ENCODE measurements around the gene ALOX5AP. TPM values are rescaled to one million over a fixed set of nuclear protein-coding genes. Genes with fewer than 3 reads are reported as not detected.

The ALOX5AP gene
- total RNA-seq, 1 experiment from 2014 or later = 1.1 TPM

GRCh38 chr13:30773561-30773960, 38.2 kb downstream of the ALOX5AP start:
- Mint-ChIP-seq H3K27ac (ENCODE audit: unreplicated experiment) (no peak overlapping the region), H3K4me1 (ENCODE audit: low read depth, unreplicated experiment) (no peaks in the 10 kb centered on the region), H3K27me3 (ENCODE audit: insufficient read depth, unreplicated experiment) (no peaks in the 10 kb centered on the region), H3K4me3 (ENCODE audit: unreplicated experiment) (no peak overlapping the region), H3K36me3 (ENCODE audit: insufficient read depth, unreplicated experiment) (no peaks in the 10 kb centered on the region), H3K9me3 (ENCODE audit: unreplicated experiment) (no peaks in the 10 kb centered on the region)
- Histone ChIP-seq H3K4me1 (no peaks in the 10 kb centered on the region), H3K36me3 (ENCODE audit: control insufficient read depth, insufficient read depth, low read length) (no peaks in the 10 kb centered on the region), H3K9me3 (no peaks in the 10 kb centered on the region), H3K27me3 (replicated peaks; ENCODE audit: control insufficient read depth, insufficient read depth, low read length) (no peaks in the 10 kb centered on the region), H3K4me3 (ENCODE audit: low read depth, low read length) (no peak overlapping the region)
- ChIA-PET CTCF (no interaction called here), POLR2A (no interaction called here)
- TF ChIP-seq CTCF (IDR thresholded peaks at IDR 0.05; ENCODE audit: insufficient read depth in 1 of 2, low read depth in 1 of 2, low read length in 1 of 2, severe bottlenecking in 1 of 2, unreplicated experiment in 1 of 2) = no peak
- no TSS peak for BruUV-seq (replicated peaks)
- no peak for DNase-seq
- intact Hi-C loops (cut with micrococcal nuclease; ENCODE audit: unreplicated experiment) = no loop called here

- H3K4me3 Mint-ChIP-seq (ENCODE audit: unreplicated experiment) = no peak overlapping the region
- intact Hi-C loops (cut with micrococcal nuclease; ENCODE audit: unreplicated experiment) = no loop called here
- TF ChIP-seq CTCF (IDR thresholded peaks at IDR 0.05; ENCODE audit: insufficient read depth in 1 of 2, low read depth in 1 of 2, low read length in 1 of 2, severe bottlenecking in 1 of 2, unreplicated experiment in 1 of 2) = no peak
- H3K36me3 Mint-ChIP-seq (ENCODE audit: insufficient read depth, unreplicated experiment) = no peaks in the 10 kb centered on the region
- ChIA-PET CTCF (interaction anchor here (0.5 kb wide), 1 partner anchor 99 kb away, joined by 5 read pairs; no protein-coding TSS in a partner anchor), POLR2A (no interaction called here)
- no peak for DNase-seq
- no peak overlapping the region for H3K27ac Mint-ChIP-seq (ENCODE audit: unreplicated experiment)
- H3K9me3 Mint-ChIP-seq (ENCODE audit: unreplicated experiment) = no peaks in the 10 kb centered on the region
- Histone ChIP-seq H3K4me3 (ENCODE audit: low read depth, low read length) (no peak overlapping the region), H3K9me3 (no peaks in the 10 kb centered on the region), H3K27me3 (replicated peaks; ENCODE audit: control insufficient read depth, insufficient read depth, low read length) (no peaks in the 10 kb centered on the region), H3K4me1 (no peaks in the 10 kb centered on the region), H3K36me3 (ENCODE audit: control insufficient read depth, insufficient read depth, low read length) (no peaks in the 10 kb centered on the region)
- no TSS peak for BruUV-seq (replicated peaks)
- no peaks in the 10 kb centered on the region for H3K27me3 Mint-ChIP-seq (ENCODE audit: insufficient read depth, unreplicated experiment)
- H3K4me1 Mint-ChIP-seq (ENCODE audit: low read depth, unreplicated experiment) = no peaks in the 10 kb centered on the region
These were observed 38.9 kb downstream of the ALOX5AP start for GRCh38 chr13:30774214-30774730.

DNA sequence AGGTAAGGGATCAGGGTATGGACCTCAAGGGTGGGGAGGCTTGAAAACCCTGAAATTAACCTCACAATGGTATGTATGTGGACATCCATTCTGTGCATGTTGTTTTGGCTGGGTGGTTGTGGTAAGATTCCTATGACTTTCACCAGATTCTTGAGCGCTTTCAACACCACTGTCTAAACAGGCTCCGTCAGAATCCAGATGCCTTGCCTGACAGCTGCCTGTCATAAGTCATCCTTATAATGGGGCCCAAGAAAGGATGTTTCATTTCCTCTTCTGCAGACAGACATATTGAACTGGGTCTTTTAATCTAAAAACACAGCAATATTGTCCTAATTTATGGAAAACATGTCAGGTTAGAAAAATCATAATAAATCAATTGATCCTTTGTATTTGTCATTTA, 41.3 kb downstream of the ALOX5AP start:
- H3K4me1 ChIP-seq = 0 out of 2 replicates have a peak, but pooled peaks cover 7% of the 10 kb centered on the region
- no peaks in the 10 kb centered on the region for H3K27me3 Mint-ChIP-seq (ENCODE audit: insufficient read depth, unreplicated experiment)
- H3K27me3 ChIP-seq (replicated peaks; ENCODE audit: control insufficient read depth, insufficient read depth, low read length) = no peaks in the 10 kb centered on the region
- H3K9me3 ChIP-seq = no peaks in the 10 kb centered on the region; the same call in 1 of the 2 replicates
- no peak overlapping the region for H3K4me3 ChIP-seq (ENCODE audit: low read depth, low read length)
- no peaks in the 10 kb centered on the region for H3K36me3 ChIP-seq (ENCODE audit: control insufficient read depth, insufficient read depth, low read length)
- TF ChIP-seq CTCF (IDR thresholded peaks at IDR 0.05; ENCODE audit: insufficient read depth in 1 of 2, low read depth in 1 of 2, low read length in 1 of 2, severe bottlenecking in 1 of 2, unreplicated experiment in 1 of 2) = no peak
- intact Hi-C loops (cut with micrococcal nuclease; ENCODE audit: unreplicated experiment) = no loop called here
- no peak overlapping the region for H3K4me3 Mint-ChIP-seq (ENCODE audit: unreplicated experiment)
- no TSS peak for BruUV-seq (replicated peaks)
- CTCF ChIA-PET = no interaction called here
- POLR2A ChIA-PET = no interaction called here
- no peaks in the 10 kb centered on the region for H3K4me1 Mint-ChIP-seq (ENCODE audit: low read depth, unreplicated experiment)
- DNase-seq = no peak
- H3K27ac Mint-ChIP-seq (ENCODE audit: unreplicated experiment) = no peak overlapping the region
- H3K9me3 Mint-ChIP-seq (ENCODE audit: unreplicated experiment) = no peaks in the 10 kb centered on the region
- no peaks in the 10 kb centered on the region for H3K36me3 Mint-ChIP-seq (ENCODE audit: insufficient read depth, unreplicated experiment)
